ENCODE data around the gene CEMIP. TPM values are rescaled to one million over a fixed set of nuclear protein-coding genes. Genes with fewer than 3 reads are reported as not detected.

CEMIP gene
- total RNA-seq, 1 donor, result 0.21 TPM

- Histone ChIP-seq H3K27me3 (ENCODE audit: insufficient read depth, low read length) (peaks cover 4% of the 10 kb centered on the region), H3K4me1 (ENCODE audit: insufficient read depth, low read length) (peaks cover 17% of the 10 kb centered on the region), H3K4me3 (ENCODE audit: low read length) (no peak overlapping the region), H3K9me3 (ENCODE audit: low read depth, low read length) (no peaks in the 10 kb centered on the region)
Measured at GRCh38 chr15:80773122-80773551, 6.0 kb upstream of the CEMIP start.

- no peaks in the 10 kb centered on the region for H3K9me3 ChIP-seq (ENCODE audit: low read depth, low read length)
Measured at GRCh38 chr15:80773792-80774352, 5.3 kb upstream of the CEMIP start.

GRCh38 chr15:80774486-80774885, 4.7 kb upstream of the CEMIP start:
- Histone ChIP-seq H3K9me3 (ENCODE audit: low read depth, low read length) (no peaks in the 10 kb centered on the region), H3K27me3 (ENCODE audit: insufficient read depth, low read length) (peaks cover 18% of the 10 kb centered on the region), H3K4me3 (ENCODE audit: low read length) (no peak overlapping the region), H3K4me1 (ENCODE audit: insufficient read depth, low read length) (peaks cover 30% of the 10 kb centered on the region)

More at GRCh38 chr15:80773792-80774352, 5.3 kb upstream of the CEMIP start:
- Histone ChIP-seq H3K4me1 (ENCODE audit: insufficient read depth, low read length) (peaks cover 24% of the 10 kb centered on the region), H3K27me3 (ENCODE audit: insufficient read depth, low read length) (peaks cover 12% of the 10 kb centered on the region), H3K4me3 (ENCODE audit: low read length) (no peak overlapping the region)

DNA sequence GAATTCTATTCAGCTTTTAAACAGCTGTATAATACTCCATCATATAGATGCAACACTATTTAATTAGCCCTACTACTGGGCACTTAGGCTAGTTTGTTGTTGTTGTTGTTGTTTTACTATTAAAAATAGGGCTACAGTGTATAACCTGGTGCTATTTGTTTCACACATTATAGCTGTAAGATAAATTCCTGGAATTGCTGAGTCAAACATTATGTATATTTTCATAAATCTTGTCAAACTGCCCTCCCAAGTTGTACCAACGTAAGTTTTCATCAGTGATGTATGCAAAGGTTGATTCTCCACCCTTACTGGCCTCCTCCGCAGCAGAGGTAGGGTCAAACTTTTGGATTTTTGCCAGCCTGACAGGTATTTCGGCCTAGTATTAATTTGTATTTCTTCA, 3.8 kb upstream of the CEMIP start:
- H3K27me3 ChIP-seq (ENCODE audit: insufficient read depth, low read length), result peaks cover 26% of the 10 kb centered on the region
- H3K9me3 ChIP-seq (ENCODE audit: low read depth, low read length), result no peaks in the 10 kb centered on the region
- H3K4me1 ChIP-seq (ENCODE audit: insufficient read depth, low read length), result peaks cover 35% of the 10 kb centered on the region
- H3K4me3 ChIP-seq (ENCODE audit: low read length), result no peak overlapping the region

GRCh38 chr15:80776420-80777045, 2.6 kb upstream of the CEMIP start:
- no peak overlapping the region for H3K4me3 ChIP-seq (ENCODE audit: low read length)
- no peaks in the 10 kb centered on the region for H3K9me3 ChIP-seq (ENCODE audit: low read depth, low read length)
- peaks cover 38% of the 10 kb centered on the region for H3K27me3 ChIP-seq (ENCODE audit: insufficient read depth, low read length)
- peaks cover 35% of the 10 kb centered on the region for H3K4me1 ChIP-seq (ENCODE audit: insufficient read depth, low read length)

DNA sequence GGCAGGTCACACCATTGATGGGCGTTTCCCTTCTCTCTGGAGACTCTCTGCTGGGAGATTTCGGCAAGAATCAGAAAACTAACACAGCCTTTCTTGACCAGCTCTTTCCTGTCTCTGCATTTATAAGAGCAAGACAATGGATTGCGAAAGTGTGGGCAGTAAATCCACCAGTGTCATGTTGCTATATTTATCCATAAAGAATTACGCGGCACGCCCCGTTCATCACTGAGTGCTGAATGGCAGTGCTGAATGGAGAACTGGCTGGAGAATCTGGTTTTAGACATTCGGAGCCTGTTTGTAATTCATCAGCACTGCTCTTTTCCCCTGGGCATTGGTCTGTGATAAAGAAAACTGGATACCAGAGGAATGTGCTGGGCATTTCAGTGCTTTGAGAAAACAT, 2.0 kb upstream of the CEMIP start:
- peaks cover 35% of the 10 kb centered on the region for H3K4me1 ChIP-seq (ENCODE audit: insufficient read depth, low read length)
- H3K9me3 ChIP-seq (ENCODE audit: low read depth, low read length), result no peaks in the 10 kb centered on the region
- H3K27me3 ChIP-seq (ENCODE audit: insufficient read depth, low read length), result peaks cover 44% of the 10 kb centered on the region
- H3K4me3 ChIP-seq (ENCODE audit: low read length), result no peak overlapping the region

- Histone ChIP-seq H3K4me3 (ENCODE audit: low read length) (no peak overlapping the region), H3K9me3 (ENCODE audit: low read depth, low read length) (no peaks in the 10 kb centered on the region), H3K27me3 (ENCODE audit: insufficient read depth, low read length) (peaks cover 51% of the 10 kb centered on the region), H3K4me1 (ENCODE audit: insufficient read depth, low read length) (peaks cover 35% of the 10 kb centered on the region)
Measured at GRCh38 chr15:80777826-80778620, 1.1 kb upstream of the CEMIP start.

DNA sequence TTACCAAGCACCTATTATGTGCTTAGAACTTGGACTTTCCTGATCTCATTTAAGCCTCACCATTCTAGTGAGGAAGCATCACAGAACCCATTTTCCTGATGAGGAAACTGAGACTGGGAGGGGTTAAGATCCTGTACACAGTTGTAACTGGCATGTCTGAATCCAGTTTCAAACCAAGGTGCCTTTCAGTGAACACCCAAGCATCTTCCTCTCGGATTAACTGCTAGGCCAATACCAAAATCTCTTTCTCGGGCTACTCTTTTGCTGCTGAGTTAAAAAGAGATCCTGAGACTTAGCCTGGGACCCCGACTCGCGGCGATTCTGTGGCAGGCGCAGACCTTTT, 578 bp upstream of the CEMIP start:
- peaks cover 35% of the 10 kb centered on the region for H3K4me1 ChIP-seq (ENCODE audit: insufficient read depth, low read length)
- no peaks in the 10 kb centered on the region for H3K9me3 ChIP-seq (ENCODE audit: low read depth, low read length)
- no peak overlapping the region for H3K4me3 ChIP-seq (ENCODE audit: low read length)
- H3K27me3 ChIP-seq (ENCODE audit: insufficient read depth, low read length), result peaks cover 54% of the 10 kb centered on the region

- Histone ChIP-seq H3K9me3 (ENCODE audit: low read depth, low read length) (no peaks in the 10 kb centered on the region), H3K27me3 (ENCODE audit: insufficient read depth, low read length) (peaks cover 61% of the 10 kb centered on the region), H3K4me3 (ENCODE audit: low read length) (no peak overlapping the region), H3K4me1 (ENCODE audit: insufficient read depth, low read length) (peaks cover 35% of the 10 kb centered on the region)
Measured at GRCh38 chr15:80779658-80780415, 667 bp downstream of the CEMIP start.

- Histone ChIP-seq H3K4me1 (ENCODE audit: insufficient read depth, low read length) (peaks cover 35% of the 10 kb centered on the region), H3K27me3 (ENCODE audit: insufficient read depth, low read length) (peaks cover 61% of the 10 kb centered on the region), H3K4me3 (ENCODE audit: low read length) (no peak overlapping the region), H3K9me3 (ENCODE audit: low read depth, low read length) (no peaks in the 10 kb centered on the region)
Measured at GRCh38 chr15:80780416-80781221, 1.4 kb downstream of the CEMIP start.

DNA sequence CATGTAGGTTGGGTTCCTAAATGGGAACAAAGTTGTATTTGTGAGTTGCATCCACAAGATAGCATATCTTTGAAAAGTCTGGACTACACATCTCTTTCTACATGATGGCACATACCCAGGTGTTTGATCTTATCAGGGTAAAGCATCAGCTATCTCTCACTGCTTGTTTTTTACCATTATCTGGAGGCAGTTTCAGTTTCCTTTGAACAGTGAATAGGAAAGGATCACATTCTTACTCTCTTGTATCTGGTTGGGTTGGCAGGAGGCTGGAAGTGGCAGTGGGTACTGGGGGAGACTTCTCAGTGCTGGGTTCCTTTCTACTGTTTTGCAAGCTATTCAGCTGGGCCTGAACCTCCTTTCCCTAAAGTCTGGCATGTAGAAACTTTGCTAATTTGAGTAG, 4.1 kb downstream of the CEMIP start:
- H3K27me3 ChIP-seq (ENCODE audit: insufficient read depth, low read length), result peaks cover 56% of the 10 kb centered on the region
- H3K9me3 ChIP-seq (ENCODE audit: low read depth, low read length), result no peaks in the 10 kb centered on the region
- peaks cover 22% of the 10 kb centered on the region for H3K4me1 ChIP-seq (ENCODE audit: insufficient read depth, low read length)
- no peak overlapping the region for H3K4me3 ChIP-seq (ENCODE audit: low read length)

DNA sequence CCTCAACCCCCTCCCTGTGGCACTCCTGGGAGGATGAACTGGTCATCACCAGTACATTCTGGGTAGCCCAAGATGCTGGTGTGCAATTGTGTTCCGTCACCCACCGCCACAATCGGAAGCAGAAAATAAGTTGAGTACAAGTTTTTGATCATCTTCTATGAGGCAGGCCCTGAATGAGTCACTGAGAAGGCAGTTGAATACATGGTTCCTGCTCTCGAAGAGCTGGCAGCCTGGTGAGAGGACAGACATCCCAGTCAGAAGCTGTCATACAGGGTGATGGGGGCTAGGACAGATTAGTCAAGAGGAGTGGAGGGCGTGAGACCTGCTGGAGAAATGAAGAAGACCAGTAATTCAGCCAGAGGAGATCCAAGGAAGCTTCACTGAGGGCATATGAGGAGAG, 6.2 kb downstream of the CEMIP start:
- Histone ChIP-seq H3K4me3 (ENCODE audit: low read length) (no peak overlapping the region), H3K27me3 (ENCODE audit: insufficient read depth, low read length) (peaks cover 35% of the 10 kb centered on the region), H3K9me3 (ENCODE audit: low read depth, low read length) (no peaks in the 10 kb centered on the region), H3K4me1 (ENCODE audit: insufficient read depth, low read length) (peaks cover 26% of the 10 kb centered on the region)

GRCh38 chr15:80785811-80786354, 6.7 kb downstream of the CEMIP start:
- Histone ChIP-seq H3K27me3 (ENCODE audit: insufficient read depth, low read length) (peaks cover 30% of the 10 kb centered on the region), H3K4me3 (ENCODE audit: low read length) (no peak overlapping the region), H3K4me1 (ENCODE audit: insufficient read depth, low read length) (peaks cover 28% of the 10 kb centered on the region)

GRCh38 chr15:80787316-80787715, 8.1 kb downstream of the CEMIP start:
- Histone ChIP-seq H3K27me3 (ENCODE audit: insufficient read depth, low read length) (peaks cover 15% of the 10 kb centered on the region), H3K4me1 (ENCODE audit: insufficient read depth, low read length) (peaks cover 28% of the 10 kb centered on the region), H3K4me3 (ENCODE audit: low read length) (no peak overlapping the region), H3K9me3 (ENCODE audit: low read depth, low read length) (no peaks in the 10 kb centered on the region)

More at GRCh38 chr15:80785811-80786354, 6.7 kb downstream of the CEMIP start:
- H3K9me3 ChIP-seq (ENCODE audit: low read depth, low read length), result no peaks in the 10 kb centered on the region
